Naive thymus-derived CD8-positive, alpha-beta T cell (primary cell): ENCODE data around the gene UNC13A. TPM values are rescaled to one million over a fixed set of nuclear protein-coding genes. Genes with fewer than 3 reads are reported as not detected.

Source experiments
- ATAC-seq, 2 donors: fragments of 150-1000 bp; cut with Tn5 transposase in 1 of 2; sonication (Bioruptor Pico), chemical (Tn5 transposase) in 1 of 2; 1 replicate in 1 of 2; 2 replicates in 1 of 2; pipeline ENCODE4 v1.10.0; 2021; ENCODE audit warnings: mild to moderate bottlenecking in 2 of 2, moderate library complexity in 2 of 2
- POLR2A ChIA-PET: fragments of 350-600 bp; sonication (Branson Sonifier 250); formaldehyde crosslinking; loops from one replicate; lab custom pipeline; 2021; ENCODE audit warnings: antibody characterized with exemption; lab: Charles Lee
- DNase-seq, 10 donors: peaks; one replicate each; pipeline versions ENCODE4 v3.0.0 to v3.0.0-alpha.2; 2020 to 2022
- H3K27ac Mint-ChIP-seq, 10 donors: one replicate each; pipeline ENCODE4 v1.8.0; 2020 to 2022; ENCODE audit warnings: mild to moderate bottlenecking in 10 of 10, mixed read lengths in 10 of 10, moderate library complexity in 4 of 10, inconsistent platforms in 1 of 10
- H3K27me3 Mint-ChIP-seq, 5 donors: one replicate each; pipeline ENCODE4 v1.8.0; 2021 to 2022; ENCODE audit warnings: mixed read lengths in 5 of 5
- H3K36me3 Mint-ChIP-seq, 3 donors: one replicate each; pipeline ENCODE4 v1.8.0; 2020 to 2022; ENCODE audit warnings: mixed read lengths in 3 of 3, mild to moderate bottlenecking in 2 of 3, inconsistent platforms in 1 of 3
- H3K4me1 Mint-ChIP-seq, 4 donors: one replicate each; pipeline ENCODE4 v1.8.0; 2021 to 2022; ENCODE audit warnings: mixed read lengths in 4 of 4
- H3K4me3 Mint-ChIP-seq, 10 donors: one replicate each; pipeline ENCODE4 v1.8.0; 2020 to 2022; ENCODE audit warnings: mild to moderate bottlenecking in 10 of 10, mixed read lengths in 10 of 10, moderate library complexity in 6 of 10, inconsistent platforms in 1 of 10
- H3K9me3 Mint-ChIP-seq, 9 donors: one replicate each; pipeline ENCODE4 v1.8.0; 2020 to 2022; ENCODE audit warnings: mixed read lengths in 9 of 9, mild to moderate bottlenecking in 3 of 9, inconsistent platforms in 1 of 9, moderate library complexity in 1 of 9
- polyA plus RNA-seq, 3 donors: library from polyadenylated mRNA; unstranded; fragments of 300-500 nt; fragmentation: Illumina TruSeq; gene quantifications; one replicate each; pipeline ENCODE4 v1.2.3, GENCODE V29; 2021
- total RNA-seq, 8 experiments: library from RNA in 2 of 8; stranded (reverse) in 2 of 8; gene quantifications; one replicate each; pipeline ENCODE4 v1.2.3 and lab custom pipeline; 2021 to 2026

The UNC13A gene
- total and polyA plus RNA-seq, 5 experiments from 2014 or later, result 0.01 to 0.10 (median 0.04) TPM; not detected in 1

DNA sequence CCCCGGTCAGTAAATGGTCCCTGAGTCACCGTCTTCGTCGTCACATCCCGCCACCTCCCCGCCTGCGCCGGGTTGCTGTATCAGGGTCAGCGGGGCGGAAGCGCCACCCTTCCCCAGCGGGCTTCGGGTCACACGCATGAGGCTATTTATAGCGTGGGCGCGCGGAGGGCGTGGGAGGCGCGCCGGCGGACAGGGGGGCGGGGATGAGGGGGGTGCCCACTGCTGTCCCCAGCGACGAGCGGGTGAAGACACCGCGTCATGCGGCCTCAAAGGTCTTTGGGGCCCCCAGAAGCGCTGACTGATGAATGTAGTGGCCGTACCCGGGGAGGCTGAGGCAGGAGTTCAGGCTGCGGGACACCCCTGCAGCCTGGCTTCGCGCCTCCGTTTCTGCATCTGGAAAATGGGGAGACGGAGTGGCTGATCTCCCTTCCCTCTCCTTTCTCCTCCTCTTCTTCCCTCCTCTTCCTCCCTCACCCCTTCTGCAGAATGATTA, 7.9 kb downstream of the UNC13A start:
- peaks cover 0 to 12% (median 7%) of the 10 kb centered on the region in 4 donors for H3K4me1 Mint-ChIP-seq
- H3K4me3 Mint-ChIP-seq, result peak overlapping the region in 5 of 10 donors; percentile 30 to 56 (median 43)
- H3K27ac Mint-ChIP-seq, result no peak overlapping the region

DNA sequence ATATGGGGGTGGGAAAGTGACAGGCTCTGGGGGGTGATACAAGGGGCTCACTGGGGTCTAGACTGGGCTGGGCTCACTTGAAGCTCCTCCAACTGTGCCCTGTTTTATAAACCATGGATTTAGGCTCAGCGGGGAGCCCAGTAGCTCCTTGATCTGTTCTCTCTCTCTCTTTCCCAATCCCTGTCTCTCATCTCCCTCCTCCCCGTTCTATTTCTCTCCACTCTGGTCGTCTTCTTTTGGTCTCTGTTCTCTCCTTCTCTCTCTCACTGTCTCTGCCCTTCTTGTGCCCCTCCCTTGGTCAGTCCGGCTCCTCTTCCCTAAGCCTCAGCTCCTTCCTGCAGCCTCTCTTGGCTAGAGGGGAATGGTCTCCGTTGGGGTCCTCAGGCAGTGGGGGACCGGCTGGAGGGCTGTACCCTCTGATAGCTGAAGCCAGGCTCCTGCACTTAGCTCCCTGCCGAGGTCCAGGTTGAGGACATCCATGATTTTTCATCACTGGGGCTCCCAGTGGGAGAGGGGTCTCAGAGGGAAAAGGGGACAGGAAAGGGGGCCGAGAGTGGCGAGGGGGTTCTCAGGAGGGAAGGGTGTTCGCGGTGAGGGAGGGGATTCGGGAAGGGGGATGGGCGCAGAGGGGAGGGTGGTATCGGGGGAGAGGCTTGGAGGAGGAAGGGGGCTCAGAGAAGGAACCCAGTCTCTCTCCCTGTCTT, 8.5 kb downstream of the UNC13A start:
- Mint-ChIP-seq H3K4me1 (peaks cover 0 to 12% (median 7%) of the 10 kb centered on the region in 4 donors), H3K27me3 (peaks cover 37 to 91% (median 62%) of the 10 kb centered on the region in 5 donors), H3K27ac (peak overlapping the region in 1 of 10 donors; percentile 7), H3K9me3 (peaks cover 0 to 4% (median 0%) of the 10 kb centered on the region in 9 donors), H3K4me3 (peak overlapping the region in 5 of 10 donors; percentile 30 to 56 (median 42)), H3K36me3 (peaks cover 0 to 5% (median 4%) of the 10 kb centered on the region in 3 donors)
- DNase-seq, result no peak
- POLR2A ChIA-PET, result interaction anchor here (0.7 kb wide), 1 partner anchor 1016 kb away, joined by 3 read pairs; no protein-coding TSS in a partner anchor
- no peak for ATAC-seq

More for the DNA sequence above, 7.9 kb downstream of the UNC13A start:
- POLR2A ChIA-PET, result no interaction called here
- Mint-ChIP-seq H3K9me3 (peaks cover 0 to 4% (median 0%) of the 10 kb centered on the region in 9 donors), H3K36me3 (peaks cover 0 to 5% (median 4%) of the 10 kb centered on the region in 3 donors), H3K27me3 (peaks cover 40 to 97% (median 67%) of the 10 kb centered on the region in 5 donors)
- ATAC-seq (peak; percentile 66 to 77), DNase-seq (peak in 5 of 10 donors; percentile 12 to 68 (median 26))

GRCh38 chr19:17678836-17679235, 9.3 kb downstream of the UNC13A start:
- peaks cover 0 to 4% (median 2%) of the 10 kb centered on the region in 3 donors for H3K36me3 Mint-ChIP-seq
- DNase-seq, result no peak
- ATAC-seq, result no peak
- peaks cover 0 to 4% (median 0%) of the 10 kb centered on the region in 9 donors for H3K9me3 Mint-ChIP-seq
- H3K27me3 Mint-ChIP-seq, result peaks cover 30 to 90% (median 61%) of the 10 kb centered on the region in 5 donors
- POLR2A ChIA-PET, result no interaction called here
- H3K4me1 Mint-ChIP-seq, result peaks cover 0 to 12% (median 7%) of the 10 kb centered on the region in 4 donors
- no peak overlapping the region for H3K4me3 Mint-ChIP-seq
- H3K27ac Mint-ChIP-seq, result no peak overlapping the region

GRCh38 chr19:17677002-17677401, 11.2 kb downstream of the UNC13A start:
- no peak overlapping the region for H3K4me3 Mint-ChIP-seq

GRCh38 chr19:17676295-17676694, 11.9 kb downstream of the UNC13A start:
- DNase-seq, result no peak
- Mint-ChIP-seq H3K27ac (peak overlapping the region in 1 of 10 donors; percentile 22), H3K9me3 (peaks cover 0 to 2% (median 0%) of the 10 kb centered on the region in 9 donors), H3K27me3 (peaks cover 23 to 70% (median 46%) of the 10 kb centered on the region in 5 donors), H3K4me1 (peaks cover 0 to 12% (median 6%) of the 10 kb centered on the region in 4 donors), H3K4me3 (no peak overlapping the region), H3K36me3 (peaks cover 0 to 2% (median 0%) of the 10 kb centered on the region in 3 donors)
- no peak for ATAC-seq
- POLR2A ChIA-PET, result interaction anchor here (0.5 kb wide), 1 partner anchor 23 kb away, joined by 3 read pairs; no protein-coding TSS in a partner anchor

More at GRCh38 chr19:17677002-17677401, 11.2 kb downstream of the UNC13A start:
- ATAC-seq, result no peak
- Mint-ChIP-seq H3K9me3 (peaks cover 0 to under 1% (median 0%) of the 10 kb centered on the region in 9 donors), H3K4me1 (peaks cover 0 to 12% (median 6%) of the 10 kb centered on the region in 4 donors), H3K27me3 (peaks cover 23 to 76% (median 48%) of the 10 kb centered on the region in 5 donors), H3K36me3 (peaks cover 0 to under 1% (median 0%) of the 10 kb centered on the region in 3 donors), H3K27ac (no peak overlapping the region)
- POLR2A ChIA-PET, result no interaction called here
- DNase-seq, result no peak

DNA sequence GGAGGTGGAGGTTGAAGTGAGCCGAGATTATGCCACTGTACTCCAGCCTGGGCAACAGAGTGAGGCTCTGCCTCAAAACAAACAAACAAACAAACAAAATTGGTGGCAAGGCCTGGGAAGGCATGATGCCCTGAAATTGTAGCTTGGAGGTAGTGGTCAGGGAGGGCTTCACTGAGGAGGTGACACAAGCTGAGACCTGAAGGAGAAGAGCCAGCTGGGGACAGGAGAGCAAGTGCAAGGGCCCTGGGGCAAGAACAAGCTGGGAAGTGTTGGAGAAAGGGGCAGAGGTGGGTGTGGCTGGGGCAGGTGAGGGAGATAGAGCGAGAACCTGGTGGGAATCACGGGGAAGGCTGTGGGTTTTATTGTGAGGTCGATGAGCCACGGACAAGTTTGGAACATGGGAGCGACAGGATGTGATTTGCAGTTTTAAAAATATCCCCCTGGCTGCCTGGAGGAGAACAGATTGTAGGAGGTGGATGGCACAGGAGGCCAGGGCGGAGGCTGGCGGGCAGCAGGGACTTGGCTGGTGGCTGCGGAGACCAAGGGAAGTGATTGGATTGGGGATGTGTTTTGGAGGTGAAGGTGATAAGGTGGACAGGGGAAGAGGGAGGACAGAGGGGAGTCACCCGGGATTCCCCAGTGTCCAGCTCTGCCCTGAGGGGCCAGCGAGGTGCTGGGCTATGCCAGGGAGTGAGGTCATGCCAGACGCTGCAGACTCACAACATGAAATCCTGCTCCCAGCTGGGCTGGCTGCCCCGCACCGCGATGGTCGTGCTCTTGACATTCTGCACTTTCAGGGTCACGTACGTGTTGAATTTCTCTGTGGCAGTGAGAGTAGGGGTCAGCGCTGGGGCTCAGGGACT, 14.0 kb downstream of the UNC13A start:
- peaks cover 0 to 2% (median 0%) of the 10 kb centered on the region in 4 donors for H3K4me1 Mint-ChIP-seq
- DNase-seq (no peak), ATAC-seq (no peak)
- H3K36me3 Mint-ChIP-seq, result peaks cover 0 to 2% (median 0%) of the 10 kb centered on the region in 3 donors
- H3K27ac Mint-ChIP-seq, result peak overlapping the region in 1 of 10 donors; percentile 44
- POLR2A ChIA-PET, result no interaction called here
- no peak overlapping the region for H3K4me3 Mint-ChIP-seq
- H3K27me3 Mint-ChIP-seq, result peaks cover 13 to 48% (median 28%) of the 10 kb centered on the region in 5 donors
- peaks cover 0 to 2% (median 0%) of the 10 kb centered on the region in 9 donors for H3K9me3 Mint-ChIP-seq

DNA sequence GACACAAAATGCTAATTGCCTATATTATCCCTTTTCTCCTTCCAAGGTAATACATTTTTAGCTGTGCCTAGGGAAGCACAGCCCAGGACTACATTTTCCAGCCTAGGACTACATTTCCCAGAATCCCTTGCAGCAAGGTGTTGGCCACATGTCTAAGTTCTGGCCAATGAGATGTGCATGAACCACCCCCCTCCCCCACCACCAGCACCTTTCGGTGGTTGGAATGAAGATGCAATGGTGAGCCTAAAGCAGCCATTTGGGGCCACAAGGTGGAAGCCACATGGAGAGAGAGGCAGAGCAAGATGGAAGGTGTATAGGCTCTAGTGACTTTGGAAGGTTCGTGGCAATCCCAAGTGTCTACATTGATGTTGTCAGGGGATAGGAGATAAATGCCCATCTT, 16.2 kb downstream of the UNC13A start:
- peaks cover 0 to 2% (median 0%) of the 10 kb centered on the region in 4 donors for H3K4me1 Mint-ChIP-seq
- no peak for DNase-seq
- peaks cover 4 to 26% (median 14%) of the 10 kb centered on the region in 5 donors for H3K27me3 Mint-ChIP-seq
- peaks cover 0 to 4% (median 0%) of the 10 kb centered on the region in 9 donors for H3K9me3 Mint-ChIP-seq
- POLR2A ChIA-PET, result no interaction called here
- peak overlapping the region in 1 of 10 donors; percentile 56 for H3K27ac Mint-ChIP-seq
- ATAC-seq, result no peak
- H3K4me3 Mint-ChIP-seq, result no peak overlapping the region
- peaks cover 0 to 2% (median 0%) of the 10 kb centered on the region in 3 donors for H3K36me3 Mint-ChIP-seq

DNA sequence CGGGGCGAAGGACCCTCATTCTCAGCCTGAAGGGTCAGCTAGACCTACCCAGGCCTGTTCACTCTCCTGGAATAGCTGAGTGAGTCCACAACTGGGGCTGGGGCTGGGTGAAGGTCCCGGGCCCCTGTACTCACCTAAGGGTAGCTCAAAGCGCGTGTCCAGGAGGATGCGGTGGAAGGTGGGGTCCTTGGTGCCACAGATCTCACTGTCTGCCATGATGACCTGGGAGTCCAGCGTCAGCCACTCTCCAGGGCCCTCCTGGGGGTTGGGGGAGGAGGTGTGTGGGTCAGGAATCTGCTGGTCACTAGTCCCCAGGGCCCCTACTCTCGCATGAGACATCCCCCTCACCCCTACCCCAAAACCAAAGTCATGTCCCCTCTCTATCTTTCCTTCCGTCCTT, 18.7 kb downstream of the UNC13A start:
- H3K36me3 Mint-ChIP-seq, result peaks cover 3 to 18% (median 8%) of the 10 kb centered on the region in 3 donors
- H3K4me1 Mint-ChIP-seq, result peaks cover 0 to 2% (median 0%) of the 10 kb centered on the region in 4 donors
- POLR2A ChIA-PET, result no interaction called here
- peaks cover 0 to 31% (median 12%) of the 10 kb centered on the region in 5 donors for H3K27me3 Mint-ChIP-seq
- H3K9me3 Mint-ChIP-seq, result peaks cover 0 to 21% (median 15%) of the 10 kb centered on the region in 9 donors
- DNase-seq (no peak), ATAC-seq (no peak)
- no peak overlapping the region for H3K4me3 Mint-ChIP-seq
- H3K27ac Mint-ChIP-seq, result no peak overlapping the region

DNA sequence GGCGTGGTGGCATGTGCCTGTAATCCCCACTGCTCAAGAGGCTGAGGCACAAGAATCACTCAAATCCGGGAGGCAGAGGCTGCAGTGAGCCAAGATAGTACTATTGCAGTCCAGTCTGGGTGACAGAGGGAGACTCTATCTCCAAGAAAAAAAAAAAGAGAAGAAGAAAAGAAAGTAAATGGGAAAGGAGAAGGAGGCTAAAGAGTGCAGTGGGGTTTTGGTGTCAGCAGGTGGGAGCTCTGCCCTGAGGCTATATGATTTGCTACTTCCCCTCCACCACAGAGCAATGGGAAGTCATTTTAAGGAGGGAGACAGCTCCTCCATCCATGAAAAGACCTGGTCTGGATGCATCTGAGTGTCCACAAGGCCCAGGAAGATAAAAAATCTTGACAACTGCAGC, 23.1 kb downstream of the UNC13A start:
- POLR2A ChIA-PET, result no interaction called here
- H3K27ac Mint-ChIP-seq, result peak overlapping the region in 1 of 10 donors; percentile 25
- peaks cover 3 to 18% (median 6%) of the 10 kb centered on the region in 3 donors for H3K36me3 Mint-ChIP-seq
- no peaks in the 10 kb centered on the region for H3K4me1 Mint-ChIP-seq
- ATAC-seq (no peak), DNase-seq (no peak)
- peaks cover 2 to 41% (median 9%) of the 10 kb centered on the region in 5 donors for H3K27me3 Mint-ChIP-seq
- no peak overlapping the region for H3K4me3 Mint-ChIP-seq
- H3K9me3 Mint-ChIP-seq, result peaks cover 0 to 26% (median 16%) of the 10 kb centered on the region in 9 donors

- POLR2A ChIA-PET, result no interaction called here
- H3K36me3 Mint-ChIP-seq, result peaks cover 0 to 6% (median 3%) of the 10 kb centered on the region in 3 donors
- H3K27ac Mint-ChIP-seq, result no peak overlapping the region
- H3K4me1 Mint-ChIP-seq, result no peaks in the 10 kb centered on the region
- H3K9me3 Mint-ChIP-seq, result peaks cover 0 to 10% (median 2%) of the 10 kb centered on the region in 9 donors
- ATAC-seq (no peak), DNase-seq (no peak)
- peaks cover 4 to 57% (median 25%) of the 10 kb centered on the region in 5 donors for H3K27me3 Mint-ChIP-seq
- H3K4me3 Mint-ChIP-seq, result no peak overlapping the region
Measured at GRCh38 chr19:17659996-17660395, 28.2 kb downstream of the UNC13A start.

GRCh38 chr19:17658666-17659065, 29.5 kb downstream of the UNC13A start:
- H3K27ac Mint-ChIP-seq, result no peak overlapping the region
- no peaks in the 10 kb centered on the region for H3K4me1 Mint-ChIP-seq
- peaks cover 7 to 44% (median 20%) of the 10 kb centered on the region in 5 donors for H3K27me3 Mint-ChIP-seq
- POLR2A ChIA-PET, result no interaction called here
- no peaks in the 10 kb centered on the region for H3K36me3 Mint-ChIP-seq
- ATAC-seq (no peak), DNase-seq (no peak)
- no peaks in the 10 kb centered on the region for H3K9me3 Mint-ChIP-seq
- H3K4me3 Mint-ChIP-seq, result no peak overlapping the region

DNA sequence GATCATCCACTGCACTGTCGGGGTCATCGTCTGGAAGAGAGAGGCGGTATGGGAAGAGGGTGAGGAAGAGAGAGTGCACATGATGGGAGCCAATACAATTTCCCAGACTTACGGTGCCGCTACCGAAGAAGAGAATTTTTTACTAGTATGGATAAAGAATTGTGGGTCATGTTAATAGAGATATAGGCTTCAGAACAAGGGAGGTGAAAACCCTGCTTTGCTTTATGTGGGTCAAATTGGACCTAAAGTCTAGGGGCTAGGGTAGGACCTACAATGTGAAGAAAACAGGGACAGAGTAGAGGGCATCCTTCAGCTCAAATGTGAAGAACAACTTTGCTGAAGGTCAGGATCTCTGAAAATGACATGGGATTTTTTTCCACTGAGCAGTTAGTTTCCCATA, 29.9 kb downstream of the UNC13A start:
- Mint-ChIP-seq H3K9me3 (no peaks in the 10 kb centered on the region), H3K4me1 (no peaks in the 10 kb centered on the region), H3K27ac (no peak overlapping the region), H3K36me3 (no peaks in the 10 kb centered on the region), H3K27me3 (peaks cover 7 to 42% (median 16%) of the 10 kb centered on the region in 5 donors), H3K4me3 (no peak overlapping the region)
- ATAC-seq, result no peak
- POLR2A ChIA-PET, result no interaction called here
- DNase-seq, result peak in 1 of 10 donors; percentile 7
